A673 (cell line): Measurements from ENCODE around the gene RPH3AL.

ENCODE experiments used
- CTCF ChIP-seq: fragments of 300-800, 200-600 bp; sonication (generic); conservative IDR thresholded peaks from 2 replicates; pipeline ENCODE4 v1.5.1; 2017; ENCODE audit warnings: low read depth, mild to moderate bottlenecking, antibody characterized with exemption, low read length, moderate library complexity, mixed read lengths
- EZH2 ChIP-seq: fragments of 200-600 bp; sonication (generic); IDR thresholded peaks from 2 replicates; pipeline ENCODE4 v1.6.1; 2017; ENCODE audit warnings: borderline replicate concordance, low read depth, mild to moderate bottlenecking, mixed read lengths, antibody characterized with exemption, low read length; ENCODE audit not compliant: poor library complexity, severe bottlenecking

- TF ChIP-seq CTCF (no peak), EZH2 (no peak)
Observed at GRCh38 chr17:199191-199604, 153.4 kb downstream of the RPH3AL start.
